ENCODE data around the gene WSCD2. TPM values are rescaled to one million over a fixed set of nuclear protein-coding genes. Genes with fewer than 3 reads are reported as not detected.

The WSCD2 gene
- total RNA-seq, 1 donor from 2014 or later: 1.7 TPM

- Histone ChIP-seq H3K4me3 (no peak overlapping the region), H3K4me1 (no peaks in the 10 kb centered on the region), H3K27me3 (peaks cover 3% of the 10 kb centered on the region), H3K36me3 (no peaks in the 10 kb centered on the region), H3K9me3 (no peaks in the 10 kb centered on the region), H3K27ac (no peak overlapping the region)
- ATAC-seq (peak; percentile 46), DNase-seq (no peak)
- intact Hi-C loops (cut with DNase I): no loop called here
- TF ChIP-seq CTCF (IDR thresholded peaks at IDR 0.05): no peak
Observed at GRCh38 chr12:108102363-108102762, 26.7 kb upstream of the WSCD2 start.

- ATAC-seq (no peak), DNase-seq (no peak)
- peaks cover 1% of the 10 kb centered on the region for H3K27me3 ChIP-seq
- no peaks in the 10 kb centered on the region for H3K9me3 ChIP-seq
- intact Hi-C loops (cut with DNase I): no loop called here
- H3K4me3 ChIP-seq: no peak overlapping the region
- H3K4me1 ChIP-seq: no peaks in the 10 kb centered on the region
- H3K36me3 ChIP-seq: no peaks in the 10 kb centered on the region
- H3K27ac ChIP-seq: no peak overlapping the region
- no peak for TF ChIP-seq CTCF (IDR thresholded peaks at IDR 0.05)
Observed at GRCh38 chr12:108103087-108103486, 26.0 kb upstream of the WSCD2 start.

GRCh38 chr12:108103517-108103916 is 25.6 kb upstream of the WSCD2 start:
- H3K36me3 ChIP-seq: no peaks in the 10 kb centered on the region
- H3K9me3 ChIP-seq: no peaks in the 10 kb centered on the region
- intact Hi-C loops (cut with DNase I): no loop called here
- no peak for TF ChIP-seq CTCF (IDR thresholded peaks at IDR 0.05)
- H3K4me3 ChIP-seq: no peak overlapping the region
- no peaks in the 10 kb centered on the region for H3K4me1 ChIP-seq
- no peak for ATAC-seq
- H3K27me3 ChIP-seq: no peaks in the 10 kb centered on the region
- no peak overlapping the region for H3K27ac ChIP-seq
- no peak for DNase-seq

- no peak for ATAC-seq
- H3K4me1 ChIP-seq: no peaks in the 10 kb centered on the region
- H3K27me3 ChIP-seq: no peaks in the 10 kb centered on the region
- H3K9me3 ChIP-seq: no peaks in the 10 kb centered on the region
- intact Hi-C loops (cut with DNase I): no loop called here
- no peak for DNase-seq
- no peak overlapping the region for H3K27ac ChIP-seq
- no peaks in the 10 kb centered on the region for H3K36me3 ChIP-seq
- H3K4me3 ChIP-seq: no peak overlapping the region
- TF ChIP-seq CTCF (IDR thresholded peaks at IDR 0.05): no peak
Observed at GRCh38 chr12:108104657-108105056, 24.4 kb upstream of the WSCD2 start.

GRCh38 chr12:108106599-108106998 is 22.5 kb upstream of the WSCD2 start:
- H3K27me3 ChIP-seq: no peaks in the 10 kb centered on the region
- H3K36me3 ChIP-seq: no peaks in the 10 kb centered on the region
- H3K27ac ChIP-seq: no peak overlapping the region
- H3K4me3 ChIP-seq: no peak overlapping the region
- H3K4me1 ChIP-seq: no peaks in the 10 kb centered on the region
- no peak for TF ChIP-seq CTCF (IDR thresholded peaks at IDR 0.05)
- DNase-seq: no peak
- no peak for ATAC-seq
- H3K9me3 ChIP-seq: no peaks in the 10 kb centered on the region
- intact Hi-C loops (cut with DNase I): no loop called here

GRCh38 chr12:108107293-108107692 is 21.8 kb upstream of the WSCD2 start:
- no peak for DNase-seq
- ATAC-seq: no peak
- H3K27me3 ChIP-seq: no peaks in the 10 kb centered on the region
- intact Hi-C loops (cut with DNase I): no loop called here
- no peak overlapping the region for H3K27ac ChIP-seq
- no peaks in the 10 kb centered on the region for H3K9me3 ChIP-seq
- no peaks in the 10 kb centered on the region for H3K4me1 ChIP-seq
- no peak for TF ChIP-seq CTCF (IDR thresholded peaks at IDR 0.05)
- H3K4me3 ChIP-seq: no peak overlapping the region
- no peaks in the 10 kb centered on the region for H3K36me3 ChIP-seq
